ENCODE measurements around the gene STX12.
"Not testable (repeated sequence)": the region's sequence is repeated elsewhere in the genome, so short reads cannot be mapped to it uniquely, and the experiment has no call there.

- TF ChIP-seq POLR2A (IDR thresholded peaks at IDR 0.05): not testable (repeated sequence)
- TF ChIP-seq, protein P1, sequence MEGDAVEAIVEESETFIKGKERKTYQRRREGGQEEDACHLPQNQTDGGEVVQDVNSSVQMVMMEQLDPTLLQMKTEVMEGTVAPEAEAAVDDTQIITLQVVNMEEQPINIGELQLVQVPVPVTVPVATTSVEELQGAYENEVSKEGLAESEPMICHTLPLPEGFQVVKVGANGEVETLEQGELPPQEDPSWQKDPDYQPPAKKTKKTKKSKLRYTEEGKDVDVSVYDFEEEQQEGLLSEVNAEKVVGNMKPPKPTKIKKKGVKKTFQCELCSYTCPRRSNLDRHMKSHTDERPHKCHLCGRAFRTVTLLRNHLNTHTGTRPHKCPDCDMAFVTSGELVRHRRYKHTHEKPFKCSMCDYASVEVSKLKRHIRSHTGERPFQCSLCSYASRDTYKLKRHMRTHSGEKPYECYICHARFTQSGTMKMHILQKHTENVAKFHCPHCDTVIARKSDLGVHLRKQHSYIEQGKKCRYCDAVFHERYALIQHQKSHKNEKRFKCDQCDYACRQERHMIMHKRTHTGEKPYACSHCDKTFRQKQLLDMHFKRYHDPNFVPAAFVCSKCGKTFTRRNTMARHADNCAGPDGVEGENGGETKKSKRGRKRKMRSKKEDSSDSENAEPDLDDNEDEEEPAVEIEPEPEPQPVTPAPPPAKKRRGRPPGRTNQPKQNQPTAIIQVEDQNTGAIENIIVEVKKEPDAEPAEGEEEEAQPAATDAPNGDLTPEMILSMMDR (IDR thresholded peaks at IDR 0.05): not testable (repeated sequence)
Measured at GRCh38 chr1:27808131-27808530, 35.1 kb downstream of the STX12 start.
